ENCODE data around the gene LRFN4. TPM values are rescaled to one million over a fixed set of nuclear protein-coding genes. Genes with fewer than 3 reads are reported as not detected.

Gene LRFN4
- total and polyA plus RNA-seq, 10 of the 15 experiments (the other 5 are each of a cell fraction or from before 2014, with no cell fraction given) = 0.03 to 43.8 (median 4.9) TPM

DNA sequence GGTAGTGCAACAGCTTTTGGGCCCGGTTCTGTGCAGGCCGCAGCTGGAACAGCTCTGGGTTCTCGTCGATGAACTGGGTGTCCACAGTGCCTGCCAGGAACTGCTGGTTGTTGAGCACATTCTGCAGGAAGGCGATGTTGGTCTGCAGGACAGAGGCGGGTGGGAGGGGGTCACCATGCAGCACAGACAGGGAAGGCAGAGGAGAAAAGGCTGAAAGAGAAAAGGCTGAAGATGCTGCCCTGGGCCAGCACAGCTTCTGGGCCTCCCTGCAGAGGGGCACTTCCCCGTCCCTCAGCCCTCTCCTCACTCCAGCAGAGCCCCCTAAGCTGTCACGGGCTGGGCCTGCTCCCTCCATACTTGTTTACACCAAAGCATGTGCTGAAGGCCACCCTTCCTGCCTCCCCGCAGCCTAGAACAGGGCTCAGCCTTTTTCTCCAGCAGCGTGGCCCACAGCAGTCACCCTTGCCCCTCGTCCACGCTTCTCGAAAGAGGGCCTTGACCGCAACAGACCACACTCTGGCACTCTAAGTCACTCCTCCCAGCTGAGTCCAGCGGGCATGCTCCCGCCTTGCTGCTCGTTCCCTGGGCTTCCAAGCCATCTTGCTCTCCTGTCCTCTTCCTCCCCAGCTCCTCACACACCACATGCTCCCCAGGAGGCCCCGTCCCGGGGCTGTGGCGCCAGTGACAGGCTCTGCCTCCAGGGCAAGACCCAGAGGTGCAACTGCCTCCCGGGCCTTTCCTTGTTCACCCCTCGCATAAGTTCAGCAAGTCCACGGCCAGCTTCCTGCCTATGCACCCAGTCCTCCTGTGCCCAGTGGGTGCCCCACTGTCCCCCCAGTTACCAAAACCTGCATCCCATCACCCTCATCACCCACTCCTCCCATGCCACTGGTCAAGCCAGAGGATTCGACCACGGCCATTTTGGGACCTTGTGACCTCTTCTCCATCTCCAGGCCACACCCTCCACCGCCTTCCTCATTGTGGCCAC lies 3.3 kb upstream of the LRFN4 start:
- DNase-seq (ENCODE audit: low read depth, low spot score) = no peak
- intact Hi-C loops (cut with micrococcal nuclease; ENCODE audit: unreplicated experiment) = no loop called here

DNA sequence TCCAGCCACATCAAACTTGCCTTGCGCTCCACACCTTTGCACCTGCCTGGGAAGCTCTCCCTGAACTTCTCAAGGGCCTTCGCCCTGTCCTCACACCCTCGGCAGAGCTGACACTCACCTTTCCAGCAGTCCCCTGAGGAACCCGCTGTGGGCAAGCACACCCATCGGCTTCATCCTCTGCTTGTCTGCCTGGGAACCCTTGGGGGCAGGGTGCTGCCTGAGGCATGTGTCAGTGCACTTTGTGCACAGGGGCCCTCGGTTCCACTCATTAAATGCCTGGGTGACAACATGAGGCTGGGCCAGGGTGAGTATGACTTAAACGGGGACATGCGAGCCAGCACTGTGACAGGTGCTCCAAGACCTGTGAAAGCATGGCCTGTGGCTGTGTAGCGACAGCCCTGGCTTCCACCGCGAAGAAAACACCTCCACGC lies 2.6 kb upstream of the LRFN4 start:
- WGBS (ENCODE audit: insufficient coverage, insufficient replicate concordance, low lambda C conversion rate, missing lambda C conversion rate) = 73% methylated on average over 12 of the region's 12 CpGs
- Histone ChIP-seq H3K27me3 (replicated peaks in 1 of 2; ENCODE audit: control insufficient read depth in 2 of 2, insufficient read depth in 2 of 2, low read length in 1 of 2) (no peaks in the 10 kb centered on the region), H3K4me1 (ENCODE audit: control insufficient read depth, insufficient read depth, low read length) (peaks cover 6% of the 10 kb centered on the region), H3K27ac (ENCODE audit: control insufficient read depth, insufficient read depth) (no peak overlapping the region), H2AFZ (ENCODE audit: control insufficient read depth, low read depth, low read length) (no peak overlapping the region), H4K20me1 (ENCODE audit: control insufficient read depth, insufficient read depth) (no peaks in the 10 kb centered on the region), H3K4me2 (ENCODE audit: control insufficient read depth, insufficient read depth) (no peak overlapping the region), H3K9me3 (replicated peaks; ENCODE audit: control insufficient read depth, insufficient read depth, low read length) (no peaks in the 10 kb centered on the region), H3K36me3 (ENCODE audit: control insufficient read depth in 2 of 2, insufficient read depth in 2 of 2, low read length in 1 of 2) (no peaks in the 10 kb centered on the region), H3K79me2 (ENCODE audit: control insufficient read depth, insufficient read depth, low read length) (peaks cover 8% of the 10 kb centered on the region), H3K9ac (ENCODE audit: control insufficient read depth, insufficient read depth, low read length) (no peak overlapping the region), H3K4me3 (no peak overlapping the region)
- SMC1A ChIA-PET (ENCODE audit: uncharacterized antibody, unreplicated experiment) = interaction anchor here (2.2 kb wide), 1 partner anchor 11 kb away, joined by 14 read pairs; the partner anchor contains the start of gene RCE1
- in situ Hi-C loops (cut with MboI) (no loop called here), intact Hi-C loops (cut with micrococcal nuclease; ENCODE audit: unreplicated experiment) (no loop called here)
- RAD21 ChIA-PET (ENCODE audit: unreplicated experiment) = interaction anchor here (1.3 kb wide), 1 partner anchor 252 kb away, joined by 3 read pairs; no protein-coding TSS in a partner anchor
- no TSS peak for BruUV-seq (replicated peaks)
- CTCF ChIA-PET = interaction anchor here (1.0 to 1.5 kb wide), 2 partner anchors 9 to 10 kb away, joined by 3 read pairs; no protein-coding TSS in a partner anchor
- ATAC-seq (no peak), DNase-seq (ENCODE audit: low read depth, low spot score) (no peak), FAIRE-seq (no peak)
- no peak for TF ChIP-seq SUPT20H (IDR thresholded peaks at IDR 0.05; ENCODE audit: borderline replicate concordance, control insufficient read depth, low read depth, low read length)
- POLR2A ChIA-PET = interaction anchor here (2.7 kb wide), 1 partner anchor 10 kb away, joined by 49 read pairs; the partner anchor contains the start of gene RCE1

More for the DNA sequence above, 3.3 kb upstream of the LRFN4 start:
- Histone ChIP-seq H3K27me3 (replicated peaks in 1 of 2; ENCODE audit: control insufficient read depth in 2 of 2, insufficient read depth in 2 of 2, low read length in 1 of 2) (no peaks in the 10 kb centered on the region), H3K79me2 (ENCODE audit: control insufficient read depth, insufficient read depth, low read length) (peaks cover 8% of the 10 kb centered on the region), H3K36me3 (ENCODE audit: control insufficient read depth in 2 of 2, insufficient read depth in 2 of 2, low read length in 1 of 2) (no peaks in the 10 kb centered on the region), H3K4me2 (ENCODE audit: control insufficient read depth, insufficient read depth) (no peak overlapping the region), H3K27ac (ENCODE audit: control insufficient read depth, insufficient read depth) (no peak overlapping the region), H4K20me1 (ENCODE audit: control insufficient read depth, insufficient read depth) (no peaks in the 10 kb centered on the region), H3K4me3 (no peak overlapping the region), H3K9ac (ENCODE audit: control insufficient read depth, insufficient read depth, low read length) (no peak overlapping the region), H3K9me3 (replicated peaks; ENCODE audit: control insufficient read depth, insufficient read depth, low read length) (no peaks in the 10 kb centered on the region), H2AFZ (ENCODE audit: control insufficient read depth, low read depth, low read length) (no peak overlapping the region), H3K4me1 (ENCODE audit: control insufficient read depth, insufficient read depth, low read length) (peaks cover 6% of the 10 kb centered on the region)
- FAIRE-seq (no peak), ATAC-seq (no peak)
- in situ Hi-C loops (cut with MboI) = no loop called here
- no TSS peak for BruUV-seq (replicated peaks)
- RAD21 ChIA-PET (ENCODE audit: unreplicated experiment) = no interaction called here
- SMC1A ChIA-PET (ENCODE audit: uncharacterized antibody, unreplicated experiment) = no interaction called here
- WGBS (ENCODE audit: insufficient coverage, insufficient replicate concordance, low lambda C conversion rate, missing lambda C conversion rate) = 85% methylated on average over 25 of the region's 26 CpGs
- CTCF ChIA-PET = interaction anchor here (1.0 to 1.5 kb wide), 2 partner anchors 8 to 9 kb away, joined by 3 read pairs; no protein-coding TSS in a partner anchor
- POLR2A ChIA-PET = interaction anchor here (1.2 kb wide), 1 partner anchor 11 kb away, joined by 3 read pairs; no protein-coding TSS in a partner anchor
- TF ChIP-seq POU2F2 (IDR thresholded peaks at IDR 0.05; ENCODE audit: borderline replicate concordance, low read depth, low read length) (no peak), POLR2AphosphoS2 (IDR thresholded peaks at IDR 0.05; ENCODE audit: low read depth, low read length) (no peak)
